H1 (cell line): ENCODE measurements around the gene ACOT7. TPM values are rescaled to one million over a fixed set of nuclear protein-coding genes. Genes with fewer than 3 reads are reported as not detected.

Source experiments
- CTCF ChIA-PET: fragments of 300-600 bp; sonication (Branson Sonifier 250); formaldehyde crosslinking; loops from one replicate; lab custom pipeline; 2021; ENCODE audit not compliant: partially characterized antibody; lab: Charles Lee
- POLR2A ChIA-PET: fragments of 300-600 bp; sonication (Branson Sonifier 250); formaldehyde crosslinking; loops from one replicate; lab custom pipeline; 2021; ENCODE audit warnings: inconsistent platforms; ENCODE audit not compliant: partially characterized antibody; lab: Charles Lee
- DNase-seq, 2 experiments: peaks; one replicate each; pipeline versions ENCODE4 v3.0.0 to v3.0.0-alpha.2; 2010 to 2022; ENCODE audit warnings: low spot score in 2 of 2, low read depth in 1 of 2, mixed read lengths in 1 of 2
- FAIRE-seq: peaks from 2 replicates; lab custom pipeline; 2011; peaks lifted over from hg19 to GRCh38; lab: Jason Lieb, UNC
- H2AFZ ChIP-seq: 2 replicates; pipeline ENCODE4 v1.8.1; 2012; ENCODE audit warnings: low read length, inconsistent platforms
- H2AK5ac ChIP-seq: 2 replicates; pipeline ENCODE4 v1.6.1; 2013; ENCODE audit warnings: low read depth, low read length
- H2BK120ac ChIP-seq: replicated peaks from 2 replicates; pipeline ENCODE3; 2013; ENCODE audit warnings: low read depth, low read length, inconsistent platforms
- H2BK12ac ChIP-seq: 2 replicates; pipeline ENCODE4 v1.6.1; 2013; ENCODE audit warnings: low read depth, low read length
- H2BK15ac ChIP-seq: 2 replicates; pipeline ENCODE4 v1.6.1; 2013; ENCODE audit warnings: low read length
- H2BK20ac ChIP-seq: 2 replicates; pipeline ENCODE4 v1.6.1; 2013; ENCODE audit warnings: low read length
- H2BK5ac ChIP-seq: 2 replicates; pipeline ENCODE4 v1.6.1; 2013; ENCODE audit warnings: low read depth, low read length
- H3K14ac ChIP-seq: 2 replicates; pipeline ENCODE4 v1.6.1; 2013; ENCODE audit warnings: inconsistent platforms; ENCODE audit not compliant: insufficient read length
- H3K18ac ChIP-seq: 2 replicates; pipeline ENCODE4 v1.6.1; 2013; ENCODE audit warnings: low read length; ENCODE audit errors: extremely low read depth
- H3K23ac ChIP-seq: 2 replicates; pipeline ENCODE4 v1.6.1; 2013; ENCODE audit warnings: inconsistent platforms; ENCODE audit not compliant: insufficient read length
- H3K23me2 ChIP-seq: 2 replicates; pipeline ENCODE4 v1.6.1; 2013; ENCODE audit warnings: low read depth, low read length
- H3K27ac ChIP-seq: 2 replicates; pipeline ENCODE4 v1.6.1; 2011; ENCODE audit warnings: low read depth, low read length, inconsistent platforms
- H3K27me3 ChIP-seq, 4 experiments: replicated peaks in 1 of 4; 1 replicate in 1 of 4; 2 replicates in 3 of 4; pipeline versions ENCODE4 v1.6.1 to v1.8.1; 2011 to 2013; ENCODE audit warnings: low read length in 3 of 4, mild to moderate bottlenecking in 3 of 4, inconsistent platforms in 2 of 4, mixed read lengths in 2 of 4, moderate library complexity in 1 of 4; ENCODE audit not compliant: control insufficient read depth in 3 of 4, insufficient read depth in 3 of 4; ENCODE audit errors: extremely low read depth in 1 of 4
- H3K36me3 ChIP-seq, 4 experiments: 2 replicates each; pipeline versions ENCODE4 v1.6.1 to v1.8.1; 2011 to 2013; ENCODE audit warnings: mild to moderate bottlenecking in 4 of 4, low read length in 3 of 4, moderate library complexity in 2 of 4, control low read depth in 1 of 4, inconsistent platforms in 1 of 4; ENCODE audit not compliant: insufficient read depth in 4 of 4, control insufficient read depth in 2 of 4
- H3K4ac ChIP-seq: replicated peaks from 2 replicates; pipeline ENCODE3; 2013; ENCODE audit warnings: low read length, low read depth, mixed read lengths, inconsistent platforms; ENCODE audit not compliant: insufficient read length
- H3K4me1 ChIP-seq, 4 experiments: replicated peaks in 1 of 4; 1 replicate in 1 of 4; 2 replicates in 3 of 4; pipeline versions ENCODE4 v1.6.1 to v1.8.1; 2011 to 2013; ENCODE audit warnings: low read length in 3 of 4, inconsistent platforms in 2 of 4, mixed read lengths in 1 of 4; ENCODE audit not compliant: insufficient read depth in 4 of 4, control insufficient read depth in 3 of 4
- H3K4me2 ChIP-seq, 2 experiments: 2 replicates each; pipeline versions ENCODE4 v1.6.1 to v1.8.1; 2011 to 2013; ENCODE audit warnings: low read depth in 2 of 2, low read length in 2 of 2, control low read depth in 1 of 2, inconsistent platforms in 1 of 2, mild to moderate bottlenecking in 1 of 2; ENCODE audit not compliant: insufficient read depth in 1 of 2
- H3K4me3 ChIP-seq, 4 experiments: fragments of 200-600, 300-600 bp in 1 of 4; sonication (generic), shearing (Covaris generic), sonication (Bioruptor Twin) in 1 of 4; 2 replicates each; pipeline versions ENCODE4 v1.5.1 to v1.8.1; 2011 to 2016; ENCODE audit warnings: low read length in 4 of 4, low read depth in 3 of 4, control low read depth in 2 of 4, inconsistent platforms in 2 of 4, mild to moderate bottlenecking in 2 of 4, mixed read lengths in 1 of 4, moderate library complexity in 1 of 4; ENCODE audit not compliant: insufficient read depth in 2 of 4; ENCODE audit errors: extremely low read depth in 1 of 4
- H3K56ac ChIP-seq: replicated peaks from 2 replicates; pipeline ENCODE3; 2013; ENCODE audit warnings: low read depth, mild to moderate bottlenecking, mixed read lengths, low read length, inconsistent platforms; ENCODE audit not compliant: insufficient read length
- H3K79me1 ChIP-seq: 2 replicates; pipeline ENCODE4 v1.6.1; 2013; ENCODE audit warnings: low read depth, low read length, control low read depth
- H3K79me2 ChIP-seq, 2 experiments: 2 replicates each; pipeline versions ENCODE4 v1.6.1 to v1.8.1; 2012 to 2013; ENCODE audit warnings: low read length in 2 of 2, mild to moderate bottlenecking in 2 of 2, inconsistent platforms in 1 of 2; ENCODE audit not compliant: insufficient read depth in 2 of 2, control insufficient read depth in 1 of 2
- H3K9ac ChIP-seq, 4 experiments: replicated peaks in 1 of 4; 1 replicate in 1 of 4; 2 replicates in 3 of 4; pipeline versions ENCODE4 v1.6.1 to v1.8.1; 2011 to 2013; ENCODE audit warnings: low read depth in 3 of 4, low read length in 3 of 4, control low read depth in 2 of 4, mild to moderate bottlenecking in 2 of 4, moderate library complexity in 2 of 4, inconsistent platforms in 1 of 4; ENCODE audit errors: extremely low read depth in 1 of 4
- H3K9me3 ChIP-seq, 2 experiments: 2 replicates each; pipeline versions ENCODE4 v1.6.1 to v1.8.1; 2012 to 2013; ENCODE audit warnings: mild to moderate bottlenecking in 2 of 2, moderate library complexity in 2 of 2, control low read depth in 1 of 2, inconsistent platforms in 1 of 2, low read depth in 1 of 2, low read length in 1 of 2, mixed read lengths in 1 of 2; ENCODE audit not compliant: insufficient read depth in 2 of 2
- H4K20me1 ChIP-seq, 2 experiments: replicated peaks in 1 of 2; 2 replicates each; pipeline versions ENCODE3 to v1.8.1; 2011 to 2013; ENCODE audit warnings: inconsistent platforms in 2 of 2, low read length in 2 of 2, mild to moderate bottlenecking in 1 of 2; ENCODE audit not compliant: insufficient read depth in 2 of 2, control insufficient read depth in 1 of 2
- H4K5ac ChIP-seq: 2 replicates; pipeline ENCODE4 v1.6.1; 2013; ENCODE audit warnings: low read length, low read depth, mixed read lengths, inconsistent platforms; ENCODE audit not compliant: insufficient read length
- H4K8ac ChIP-seq: 2 replicates; pipeline ENCODE4 v1.8.0; 2013; ENCODE audit warnings: mild to moderate bottlenecking, moderate library complexity, low read length, inconsistent platforms; ENCODE audit not compliant: insufficient read depth; ENCODE audit errors: extremely low read depth
- H4K91ac ChIP-seq: replicated peaks from 2 replicates; pipeline ENCODE3; 2013; ENCODE audit warnings: low read length, mixed read lengths, inconsistent platforms; ENCODE audit not compliant: insufficient read length
- RAD21 ChIP-seq, 2 experiments: IDR thresholded peaks in 1 of 2; conservative IDR thresholded peaks in 1 of 2; 2 replicates each; pipeline ENCODE4 v1.6.1; 2011; ENCODE audit warnings: low read depth in 2 of 2, low read length in 2 of 2, improper control_type of control experiment in 1 of 2, inconsistent platforms in 1 of 2, mild to moderate bottlenecking in 1 of 2, moderate library complexity in 1 of 2
- SUZ12 ChIP-seq: fragments of 200-600 bp; sonication (generic); IDR thresholded peaks from 2 replicates; pipeline ENCODE4 v1.6.1; 2012; ENCODE audit warnings: mild to moderate bottlenecking, inconsistent platforms, low read length, moderate library complexity, mixed read lengths
- WGBS, 2 experiments: shearing (Covaris generic) in 1 of 2; methylation state at CpG; one replicate each; pipeline versions ENCODE4 v1.1.6 to v1.1.7; 2013 to 2015; ENCODE audit warnings: low lambda C conversion rate in 2 of 2, mixed read lengths in 2 of 2, inconsistent platforms in 1 of 2, low coverage in 1 of 2, missing lambda C conversion rate in 1 of 2; ENCODE audit not compliant: insufficient replicate concordance in 2 of 2, insufficient coverage in 1 of 2, insufficient read length in 1 of 2; ENCODE audit errors: extremely low coverage in 1 of 2, missing lambda C conversion rate in 1 of 2; 5-methylcytosine and 5-hydroxymethylcytosine counted together
- polyA plus RNA-seq, 7 experiments: library from polyadenylated mRNA; depleted of rRNA in 3 of 7; stranded (reverse) in 5 of 7; unstranded in 2 of 7; fragments of >200 nt in 5 of 7; fragments of 200-250 nt in 2 of 7; gene quantifications; 1 replicate in 5 of 7; 2 replicates in 1 of 7; 4 replicates in 1 of 7; pipeline versions ENCODE4 v1.2.1 to v1.2.3, GENCODE V29; 2011 to 2013; ENCODE audit warnings: missing spikeins in 2 of 7, mixed read lengths in 2 of 7
- total RNA-seq: library from RNA; stranded (reverse); fragmentation: NEBNext Ultra II Directional; extraction: Animal tissue kit (Norgen Biotek cat#: 25700); gene quantifications from 2 replicates; pipeline ENCODE4 v1.2.1, GENCODE V29; 2021
- TF ChIP-seq, protein P1 (sequence below): IDR thresholded peaks from 2 replicates; pipeline ENCODE4 v1.6.1; 2012; ENCODE audit warnings: inconsistent platforms

ACOT7 gene
- total and polyA plus RNA-seq, 2 of the 8 experiments (the other 6 are each of a cell fraction or from before 2014, with no cell fraction given) = 151 to 214 TPM

DNA sequence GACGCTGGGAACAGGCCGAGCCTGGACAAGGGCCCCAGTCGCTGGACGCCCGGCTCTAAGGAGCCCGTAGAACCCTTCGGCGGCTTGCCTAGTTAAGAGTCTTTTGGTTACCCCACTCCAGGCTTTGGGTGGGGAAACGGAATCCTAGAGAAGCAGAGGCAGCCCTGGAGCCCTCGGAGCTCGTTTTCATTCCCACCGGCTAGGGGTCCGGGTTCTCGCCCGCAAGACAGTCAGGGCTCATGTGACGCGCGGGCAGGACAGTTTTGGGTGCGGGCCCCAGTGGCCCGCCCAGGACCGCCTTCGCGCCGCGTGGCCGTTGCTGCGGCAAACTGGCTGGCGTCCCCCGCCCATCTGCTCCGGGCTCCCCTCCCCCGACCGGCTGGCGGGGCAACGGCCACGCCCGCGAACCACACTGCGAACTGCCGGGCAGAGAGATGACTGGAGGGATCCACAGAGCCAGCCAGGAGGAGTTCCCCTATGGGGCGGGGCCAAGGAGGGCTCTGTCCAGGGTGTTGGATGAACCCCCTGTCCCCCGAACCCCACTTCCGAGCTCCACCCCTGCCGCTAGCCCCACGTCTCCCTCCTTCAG is 27.0 kb upstream of the ACOT7 start:
- no peak for DNase-seq
- POLR2A ChIA-PET = interaction anchor here (0.6 to 3.4 kb wide), 10 partner anchors 8 to 184 kb away, joined by 3 to 15 read pairs (median 4); partner anchors contain the start of gene ACOT7
- Histone ChIP-seq H3K4ac (no peak overlapping the region), H3K79me1 (no peaks in the 10 kb centered on the region), H4K20me1 (peaks cover 0 to 9% of the 10 kb centered on the region in 2 experiments), H3K9ac (no peak overlapping the region), H3K79me2 (no peaks in the 10 kb centered on the region), H3K4me3 (peak overlapping the region; percentile 32 to 60 (median 38); a peak in 7 of 8 replicates), H2BK120ac (no peak overlapping the region), H2AK5ac (no peak overlapping the region), H2BK5ac (no peak overlapping the region), H2BK15ac (no peak overlapping the region; the same call in 1 of the 2 replicates), H4K5ac (no peak overlapping the region), H3K23ac (no peak overlapping the region), H3K9me3 (no peaks in the 10 kb centered on the region)
- TF ChIP-seq SUZ12 (peak; percentile 65), RAD21 (IDR thresholded peaks at IDR 0.05 in 1 of 2, conservative IDR thresholded peaks at IDR 0.05 in 1 of 2; ENCODE audit: low read depth in 2 of 2, low read length in 2 of 2) (no peak)
- TF ChIP-seq, protein P1, sequence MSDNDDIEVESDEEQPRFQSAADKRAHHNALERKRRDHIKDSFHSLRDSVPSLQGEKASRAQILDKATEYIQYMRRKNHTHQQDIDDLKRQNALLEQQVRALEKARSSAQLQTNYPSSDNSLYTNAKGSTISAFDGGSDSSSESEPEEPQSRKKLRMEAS = 0 out of 2 replicates have a peak, but pooled peaks have one; percentile 43
- TF ChIP-seq, all 59 proteins: peak for 2
- H2BK20ac ChIP-seq = no peak overlapping the region
- peaks cover 0 to 12% (median 0%) of the 10 kb centered on the region in 4 experiments; a peak in 1 of 8 replicates for H3K36me3 ChIP-seq
- no peak for FAIRE-seq
- CTCF ChIA-PET = interaction anchor here (0.6 to 58.4 kb wide), 15 partner anchors 7 to 216 kb away, joined by 3 to 1769 read pairs (median 11); no protein-coding TSS in a partner anchor
- H3K4me1 ChIP-seq = peaks cover 0 to 30% (median 11%) of the 10 kb centered on the region in 4 experiments; a peak in 5 of 7 replicates
- H4K8ac ChIP-seq = no peak overlapping the region
- H4K91ac ChIP-seq = no peak overlapping the region
- no peak overlapping the region for H2AFZ ChIP-seq
- peaks cover 74 to 97% (median 91%) of the 10 kb centered on the region in 4 experiments for H3K27me3 ChIP-seq
- H3K27ac ChIP-seq = no peak overlapping the region
- peak overlapping the region; percentile 72 to 86 for H3K4me2 ChIP-seq
- H2BK12ac ChIP-seq = no peak overlapping the region
- peaks cover 17% of the 10 kb centered on the region; the same call in 1 of the 2 replicates for H3K23me2 ChIP-seq
- H3K56ac ChIP-seq = no peak overlapping the region
- no peak overlapping the region for H3K14ac ChIP-seq
- H3K18ac ChIP-seq = peak overlapping the region; percentile 32; the same call in 1 of the 2 replicates
- 24% methylated on average over 33 of the region's 44 CpGs; no CpG with 5 or more reads in 1 of the 2 experiments for WGBS, 2 experiments
